ENCODE data around the gene PCNT.
"Not testable (repeated sequence)": the region's sequence is repeated elsewhere in the genome, so short reads cannot be mapped to it uniquely, and the experiment has no call there.

PCNT gene

DNA sequence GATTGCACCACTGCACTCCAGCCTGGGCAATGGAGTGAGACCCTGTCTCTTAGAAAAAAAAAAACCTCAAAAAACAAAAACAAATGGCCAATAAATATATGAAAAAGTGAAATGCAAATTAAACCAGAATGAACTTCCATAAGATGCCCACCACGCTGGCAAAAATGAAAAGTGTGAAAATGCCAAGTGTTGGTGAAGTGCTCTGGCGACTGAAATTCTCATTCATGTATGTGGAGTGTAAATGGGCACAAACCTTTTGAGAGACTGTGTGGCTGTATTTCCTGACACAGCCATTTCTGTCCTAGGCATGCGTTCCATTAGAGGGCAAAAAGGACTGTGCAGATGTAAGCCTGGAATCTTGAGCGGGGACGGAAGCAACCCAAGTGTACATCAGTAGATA, 19.5 kb upstream of the PCNT start:
- in situ Hi-C loops (cut with MboI; ENCODE audit: low sequenced_read_pairs), result no loop called here

DNA sequence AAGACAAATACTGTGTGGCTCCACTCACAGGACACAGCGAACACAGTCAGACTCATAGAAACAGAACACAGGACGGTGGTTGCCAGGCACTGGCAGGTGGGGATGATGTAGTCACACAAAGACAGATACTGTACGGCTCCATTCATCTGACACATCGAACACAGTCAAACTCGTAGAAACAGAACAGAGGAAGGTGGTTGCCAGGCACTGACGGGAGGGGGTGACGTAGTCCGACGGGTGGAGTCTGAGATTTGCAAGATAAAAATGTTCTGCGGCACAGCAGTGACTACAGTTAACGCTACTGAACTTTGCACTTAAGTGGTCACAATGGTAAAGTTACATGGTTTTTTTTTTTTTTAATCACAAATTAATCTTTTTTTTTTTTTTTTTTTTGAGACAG, 19.0 kb upstream of the PCNT start:
- in situ Hi-C loops (cut with MboI; ENCODE audit: low sequenced_read_pairs), result no loop called here

DNA sequence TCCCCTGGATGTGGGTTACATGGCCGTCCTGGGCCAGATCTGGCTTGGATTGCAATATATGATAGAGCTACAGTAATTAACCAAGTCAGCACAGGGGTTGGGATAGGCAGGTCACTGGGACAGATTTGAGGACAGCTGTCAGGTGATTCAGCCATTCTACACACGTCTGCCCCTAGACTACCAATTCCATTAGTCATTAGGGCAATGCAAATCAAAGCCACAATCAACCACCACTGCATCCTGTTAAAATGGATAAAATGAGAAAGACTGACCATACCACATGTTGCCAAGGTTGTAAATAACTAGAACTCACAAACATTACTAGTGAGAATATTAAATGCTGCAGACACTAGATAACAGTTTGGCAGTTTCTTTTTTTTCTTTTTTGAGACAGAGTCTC, 16.3 kb upstream of the PCNT start:
- in situ Hi-C loops (cut with MboI; ENCODE audit: low sequenced_read_pairs), result no loop called here

DNA sequence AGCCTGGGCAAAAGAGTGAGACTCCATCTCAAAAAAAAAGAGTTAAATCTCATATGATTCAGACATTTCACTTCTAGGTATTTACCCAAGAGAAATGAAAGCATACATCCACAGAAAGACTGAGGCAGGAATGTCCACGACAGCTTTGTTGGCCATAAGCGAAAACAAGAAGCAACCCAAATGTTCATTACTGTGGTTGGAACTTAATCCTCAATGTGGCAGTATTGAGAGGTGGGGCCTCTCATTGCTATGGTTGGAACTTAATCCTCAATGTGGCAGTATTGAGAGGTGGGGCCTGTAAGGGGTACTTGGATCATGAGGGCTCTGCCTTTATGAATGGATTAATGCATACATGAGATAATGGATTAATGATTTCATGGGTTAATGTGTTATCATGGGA, 15.5 kb upstream of the PCNT start:
- in situ Hi-C loops (cut with MboI; ENCODE audit: low sequenced_read_pairs), result no loop called here

DNA sequence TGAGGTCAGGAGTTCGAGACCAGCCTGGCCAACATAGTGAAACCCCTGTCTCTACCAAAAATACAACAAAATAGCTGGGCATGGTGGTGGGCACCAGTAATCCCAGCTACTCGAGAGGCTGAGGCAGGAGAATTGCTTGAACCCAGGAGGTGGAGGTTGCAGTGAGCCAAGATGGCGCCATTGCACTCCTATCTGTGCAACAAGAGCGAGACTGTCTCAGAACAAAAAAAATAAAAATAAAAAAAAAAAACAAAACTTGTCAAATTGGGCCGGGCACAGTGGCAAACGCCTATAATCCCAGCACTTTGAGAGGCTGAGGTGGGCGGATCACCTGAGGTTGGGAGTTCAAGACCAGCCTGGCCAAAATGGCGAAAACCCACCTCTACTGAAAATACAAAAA, 13.7 kb upstream of the PCNT start:
- in situ Hi-C loops (cut with MboI; ENCODE audit: low sequenced_read_pairs), result not testable (repeated sequence)

DNA sequence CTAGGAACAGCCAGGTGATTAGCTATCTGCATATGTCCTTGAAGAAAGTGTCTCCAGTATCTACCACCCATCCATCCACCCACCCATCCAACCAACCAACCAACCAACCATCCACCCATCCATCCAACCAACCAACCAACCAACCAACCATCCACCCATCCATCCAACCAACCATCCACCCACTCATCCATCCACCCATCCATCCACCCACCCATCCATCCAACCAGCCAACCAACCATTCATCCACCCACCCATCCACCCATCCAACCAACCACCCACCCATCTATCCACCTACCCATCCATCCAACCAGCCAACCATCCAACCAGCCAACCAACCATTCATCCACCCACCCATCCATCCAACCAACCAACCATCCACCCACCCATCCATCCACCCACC, 12.4 kb upstream of the PCNT start:
- in situ Hi-C loops (cut with MboI; ENCODE audit: low sequenced_read_pairs), result no loop called here

DNA sequence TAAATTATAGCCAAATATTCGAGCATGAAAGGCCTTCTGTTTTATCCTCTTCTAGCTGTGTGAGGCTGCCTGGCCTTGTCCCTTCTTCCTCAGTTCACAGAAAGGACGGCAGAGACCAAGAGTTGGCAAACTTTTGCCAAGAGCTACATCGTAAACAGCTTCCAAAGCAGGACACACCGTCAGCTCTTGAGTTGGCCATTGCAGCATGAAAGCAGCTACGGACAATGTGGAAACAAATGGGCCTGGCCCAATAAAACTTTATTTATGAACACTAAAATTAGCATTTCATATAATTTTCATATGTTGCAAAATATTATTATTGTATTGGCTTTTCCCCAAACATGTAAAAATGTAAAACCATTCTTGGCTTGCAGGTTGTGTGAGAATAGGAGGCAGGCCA, 11.0 kb upstream of the PCNT start:
- in situ Hi-C loops (cut with MboI; ENCODE audit: low sequenced_read_pairs), result no loop called here

DNA sequence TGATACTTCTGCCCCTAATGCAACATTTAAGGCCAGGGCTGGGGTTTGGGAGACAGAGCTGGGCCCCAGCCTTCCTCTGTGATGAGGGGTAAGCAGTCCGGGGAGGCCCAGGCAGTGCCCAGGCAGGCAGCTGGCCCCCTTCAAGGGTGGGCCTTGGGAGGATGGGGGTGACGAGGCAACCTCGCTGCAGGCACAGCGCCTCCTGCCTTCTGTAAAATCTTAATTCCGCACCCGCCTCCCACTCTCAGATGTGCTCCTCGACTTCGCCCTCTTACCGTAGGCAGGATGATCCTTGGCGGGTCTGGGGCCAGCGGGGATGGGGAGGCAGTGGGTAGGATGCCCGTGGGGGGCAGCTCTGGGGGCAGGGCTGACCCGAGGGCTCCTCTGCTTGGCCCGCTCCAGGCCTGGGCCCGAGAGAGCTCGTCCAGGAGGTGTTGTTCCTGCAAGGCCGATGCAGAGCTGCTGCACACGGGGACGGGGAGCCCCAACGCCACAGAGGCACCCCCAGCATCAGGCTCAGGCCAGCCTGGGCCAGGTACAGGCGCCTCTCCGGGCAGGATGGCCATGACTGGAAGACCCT, 9.4 kb upstream of the PCNT start:
- in situ Hi-C loops (cut with MboI; ENCODE audit: low sequenced_read_pairs), result no loop called here

DNA sequence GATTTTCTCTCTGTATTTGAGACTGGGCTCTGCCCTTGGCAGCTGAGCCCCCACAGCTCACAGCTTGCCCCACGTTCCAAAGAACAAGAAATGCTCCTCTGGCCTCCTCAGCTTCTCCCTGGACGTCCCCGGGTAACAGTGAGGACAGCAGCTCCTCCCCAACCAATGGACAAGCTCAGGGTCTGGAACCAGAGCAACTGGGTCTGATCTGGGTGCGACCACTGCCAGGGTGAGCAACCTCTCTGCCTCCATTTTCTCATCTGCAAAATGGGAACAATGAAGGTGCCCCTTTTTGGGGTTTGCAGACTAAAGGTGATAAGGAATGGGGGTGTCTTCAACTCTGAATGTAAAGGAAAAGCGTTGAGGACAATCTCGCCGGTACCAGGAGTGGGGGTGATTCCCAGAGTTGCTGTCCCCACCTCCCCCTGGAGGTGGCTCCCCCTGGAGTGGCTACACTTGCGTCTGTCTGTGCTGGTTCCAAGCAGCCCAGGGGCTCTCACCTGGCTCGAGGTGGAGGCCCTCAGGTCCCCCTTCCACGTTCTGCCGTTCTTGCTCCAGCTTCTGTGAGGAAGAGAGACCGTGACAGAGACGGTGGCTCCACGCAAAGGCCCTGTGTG, 7.1 kb upstream of the PCNT start:
- in situ Hi-C loops (cut with MboI; ENCODE audit: low sequenced_read_pairs), result no loop called here

DNA sequence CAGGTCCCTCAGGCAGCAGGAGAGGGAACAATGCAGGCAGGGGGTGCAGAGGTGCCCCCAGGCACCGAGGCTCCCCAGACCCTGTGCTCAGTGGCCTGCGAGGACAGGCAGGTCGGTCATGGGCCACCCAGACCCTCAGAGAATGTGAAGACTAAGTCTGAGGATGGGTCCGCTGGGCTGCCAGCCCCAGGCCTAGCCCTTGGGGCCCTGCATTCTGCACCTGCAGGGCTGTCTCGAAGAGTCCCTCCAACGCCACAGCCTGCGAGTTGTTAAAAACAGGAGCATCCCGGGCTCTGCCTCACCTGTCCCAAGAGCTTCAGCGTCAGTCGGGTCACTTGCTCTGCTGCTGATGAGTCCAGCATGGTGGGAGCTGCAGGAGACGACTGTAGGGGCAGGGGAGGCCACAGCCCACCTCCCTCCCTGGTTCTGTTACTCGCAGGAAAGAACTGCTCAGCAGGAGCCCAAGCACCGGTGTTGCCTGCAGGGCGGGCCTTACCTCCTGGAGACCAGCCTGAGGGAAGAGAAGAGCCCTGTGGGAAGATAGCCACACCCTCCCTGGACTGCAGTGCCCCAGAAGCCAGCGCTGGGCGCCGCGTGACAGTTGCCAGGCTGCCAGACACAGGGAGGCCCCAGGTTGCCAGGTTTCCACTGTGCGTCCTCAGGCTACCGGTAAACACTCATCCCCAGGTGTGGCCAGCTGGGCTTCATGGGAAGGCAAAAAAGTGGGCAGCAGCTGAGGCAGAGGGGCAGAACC, 6.1 kb upstream of the PCNT start:
- in situ Hi-C loops (cut with MboI; ENCODE audit: low sequenced_read_pairs), result no loop called here

DNA sequence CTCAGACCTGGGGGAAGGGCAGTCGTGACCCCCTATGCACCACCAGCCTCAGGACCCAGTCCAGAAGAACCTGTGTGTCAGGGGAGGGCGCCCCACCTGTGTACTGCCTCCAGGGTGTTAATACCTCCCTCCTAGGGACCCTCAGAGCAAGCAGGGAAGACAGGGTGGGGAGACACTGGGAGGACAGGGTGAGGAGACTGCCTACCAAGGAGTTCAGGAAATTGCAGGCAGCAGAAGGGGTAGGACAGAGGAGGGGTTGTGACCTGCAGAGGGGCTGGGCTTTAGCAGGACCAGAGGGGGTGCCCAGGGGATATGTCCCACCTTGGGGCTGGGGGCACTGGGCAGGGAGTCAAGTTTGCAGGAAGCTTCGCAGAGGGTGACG, 5.5 kb upstream of the PCNT start:
- in situ Hi-C loops (cut with MboI; ENCODE audit: low sequenced_read_pairs), result no loop called here

DNA sequence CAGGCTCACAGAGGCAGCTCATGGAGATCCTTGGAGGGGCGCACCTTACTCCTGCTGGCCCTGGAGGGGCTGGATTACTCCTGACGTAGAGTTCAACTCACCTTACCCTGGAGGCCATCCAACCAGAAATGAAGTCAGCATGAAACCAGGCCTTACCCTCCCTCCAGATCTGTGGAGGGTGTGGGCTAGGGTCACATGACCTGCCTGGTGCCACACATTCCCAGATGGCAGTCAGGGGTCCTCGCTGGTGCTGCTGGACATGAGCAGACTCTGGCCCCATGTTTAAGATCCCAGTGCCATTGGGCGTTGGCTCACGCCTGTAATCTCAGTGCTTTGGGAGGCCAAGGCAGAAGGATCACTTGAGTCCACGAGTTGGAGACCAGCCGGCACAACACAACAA, 4.8 kb upstream of the PCNT start:
- in situ Hi-C loops (cut with MboI; ENCODE audit: low sequenced_read_pairs), result no loop called here

DNA sequence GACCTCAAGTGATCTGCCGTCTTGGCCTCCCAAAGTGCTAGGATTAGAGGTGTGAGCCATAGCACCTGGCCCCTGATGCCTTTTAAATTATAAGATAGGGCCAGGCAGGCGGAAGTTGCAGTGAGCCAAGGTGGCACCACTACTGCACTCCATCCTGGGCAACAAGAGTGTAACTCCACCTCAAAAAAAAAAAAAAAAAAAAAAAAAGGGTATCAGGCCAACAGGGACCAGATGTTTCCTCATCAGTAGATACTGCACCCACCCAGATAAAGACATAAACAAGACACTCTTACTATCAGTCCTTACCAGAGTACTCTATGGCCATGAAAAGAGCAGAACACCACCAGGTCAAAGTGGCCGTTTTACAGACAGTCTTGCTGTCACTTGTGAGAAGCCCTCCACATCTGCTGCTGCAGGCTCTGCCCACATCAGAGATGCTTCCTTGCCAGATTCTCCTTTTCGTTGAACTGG, 3.6 kb upstream of the PCNT start:
- in situ Hi-C loops (cut with MboI; ENCODE audit: low sequenced_read_pairs), result no loop called here

DNA sequence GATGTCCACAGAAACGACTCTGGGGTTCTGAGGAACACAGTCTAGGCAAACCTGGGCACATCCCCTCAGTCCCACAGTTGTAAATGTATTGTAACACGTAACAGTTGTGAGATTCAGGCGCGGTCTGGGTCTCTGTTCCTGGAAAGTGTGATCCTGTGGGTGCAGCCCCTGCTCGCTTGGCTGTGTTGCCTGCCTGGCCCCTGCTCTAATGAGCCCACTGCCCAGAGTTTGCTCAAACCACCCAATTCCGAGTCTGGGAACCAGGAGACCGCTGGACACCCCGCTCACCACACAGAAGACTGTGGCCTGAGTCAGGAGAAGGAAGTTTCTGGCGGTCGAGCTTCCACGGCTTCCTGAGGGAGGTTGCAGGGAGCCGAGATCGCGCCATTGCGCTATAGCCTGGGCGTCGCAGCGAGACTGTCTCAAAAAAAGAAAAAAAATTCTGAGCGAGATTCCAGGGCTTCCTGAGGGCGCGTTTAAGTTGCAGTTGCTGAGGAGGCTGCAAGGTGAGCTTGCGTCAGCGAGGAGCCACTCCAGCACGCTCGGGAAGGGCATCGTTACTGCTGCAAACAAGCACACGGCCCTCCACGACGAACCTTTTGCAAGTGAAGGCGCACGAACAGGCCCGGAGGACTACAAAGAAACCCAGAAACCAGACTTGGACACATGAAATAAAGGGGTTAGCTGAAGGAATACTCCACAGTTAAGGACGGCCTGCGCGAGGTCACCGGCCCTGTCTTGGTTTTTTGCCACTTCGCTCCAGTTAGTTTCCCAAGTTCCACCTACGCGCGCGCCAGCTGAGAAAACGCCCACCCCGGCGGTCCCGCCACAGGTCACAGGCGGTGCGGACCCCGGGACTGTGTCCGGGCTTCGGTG, 1.4 kb upstream of the PCNT start:
- in situ Hi-C loops (cut with MboI; ENCODE audit: low sequenced_read_pairs), result no loop called here

DNA sequence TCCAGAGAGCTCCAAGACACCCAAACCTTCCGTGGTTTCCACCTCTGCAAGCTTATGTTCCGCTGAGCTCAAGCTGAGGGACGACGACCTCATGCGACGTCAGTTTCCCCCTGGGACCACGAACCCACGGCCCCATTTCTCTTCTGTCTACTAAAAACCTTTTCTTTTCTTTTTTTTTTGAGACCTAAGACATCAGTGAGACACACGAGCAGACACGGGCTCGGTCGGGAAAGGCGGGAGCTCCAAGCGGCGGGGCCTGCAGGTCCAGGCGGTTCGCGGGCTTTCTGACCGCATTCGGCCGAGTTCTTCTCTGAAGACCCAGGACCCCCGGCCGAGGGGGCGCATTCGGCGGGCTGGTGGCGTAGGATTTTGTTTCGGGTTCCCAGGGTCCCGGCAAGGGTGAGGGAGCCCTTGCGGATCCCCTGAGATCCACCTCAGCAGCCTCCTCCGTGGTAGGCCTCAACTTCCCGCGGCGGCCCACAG, 688 bp upstream of the PCNT start:
- in situ Hi-C loops (cut with MboI; ENCODE audit: low sequenced_read_pairs), result no loop called here

DNA sequence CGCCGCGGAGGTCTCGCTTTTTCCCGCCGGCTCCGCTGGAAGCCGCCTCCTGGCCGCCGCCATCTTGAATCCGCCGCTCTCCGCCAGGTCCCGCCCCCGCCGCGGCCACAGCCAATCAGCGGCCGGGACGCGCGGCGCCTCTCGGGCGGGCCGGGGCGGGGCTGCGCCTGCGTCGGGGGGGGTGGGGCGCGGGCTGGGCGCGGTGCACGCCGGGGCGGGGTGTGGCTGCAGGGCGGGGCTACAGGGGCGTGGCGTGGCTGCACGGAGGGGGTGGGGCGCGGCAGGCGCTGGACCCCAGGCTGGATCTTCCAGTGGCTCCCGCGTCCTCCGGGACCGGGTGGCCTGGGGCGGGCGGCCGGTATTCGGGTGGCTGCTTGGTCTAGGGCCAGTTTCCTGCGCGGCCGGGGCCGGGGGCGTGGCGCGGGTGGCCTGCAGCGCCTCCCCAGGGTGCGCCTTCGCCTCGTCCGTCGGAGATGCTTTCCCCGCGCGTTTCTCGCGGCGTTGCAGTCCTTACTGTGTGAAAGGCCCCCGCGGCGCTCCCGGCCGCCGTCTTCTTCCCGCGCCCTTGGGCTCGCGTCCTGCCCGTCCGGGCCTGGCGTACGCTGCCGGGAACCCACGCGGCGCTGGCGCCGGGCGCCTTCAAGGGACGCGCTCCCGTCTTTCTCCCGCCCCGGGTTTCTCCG, 575 bp downstream of the PCNT start:
- in situ Hi-C loops (cut with MboI; ENCODE audit: low sequenced_read_pairs), result no loop called here

DNA sequence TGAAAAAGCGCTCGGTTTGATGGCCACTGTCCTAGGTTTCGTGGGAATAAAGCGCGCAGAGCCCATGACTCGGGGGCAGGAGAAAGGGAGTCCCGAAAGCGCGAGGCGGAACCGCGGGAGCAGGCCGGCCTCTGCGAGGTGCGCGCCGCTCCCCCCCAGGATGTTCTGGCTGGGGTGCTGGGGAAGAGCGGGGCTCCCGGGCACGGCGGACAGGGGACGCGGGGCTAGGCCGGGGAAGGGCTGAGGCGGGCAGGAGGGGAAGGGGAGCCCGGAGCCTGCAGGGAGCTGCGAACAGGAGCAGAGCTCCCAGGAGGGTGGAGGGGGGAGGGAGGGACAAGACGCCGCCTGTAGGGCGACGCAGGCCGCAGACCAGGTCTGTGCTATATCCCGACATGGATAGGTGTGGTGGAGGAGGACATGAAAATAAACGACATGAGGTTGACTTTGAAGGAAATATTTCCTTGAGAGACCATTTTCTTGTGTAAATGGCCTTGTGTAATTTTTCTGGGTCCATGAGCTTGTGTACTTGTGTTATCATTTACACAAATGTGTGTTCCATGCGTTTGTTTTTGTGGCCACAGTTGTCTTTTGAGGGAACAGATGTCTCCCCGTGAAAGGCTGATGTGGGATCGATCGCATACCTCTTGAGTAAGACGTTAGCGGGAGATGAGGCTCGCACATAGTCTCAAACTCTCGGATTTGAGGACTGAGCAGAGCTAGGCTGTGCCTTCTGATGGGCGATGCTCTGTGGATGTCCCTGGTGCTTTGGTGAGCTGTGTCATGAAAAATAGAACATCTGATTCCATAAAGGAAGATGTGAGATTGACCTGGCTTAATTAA, 1.3 kb downstream of the PCNT start:
- in situ Hi-C loops (cut with MboI; ENCODE audit: low sequenced_read_pairs), result no loop called here

DNA sequence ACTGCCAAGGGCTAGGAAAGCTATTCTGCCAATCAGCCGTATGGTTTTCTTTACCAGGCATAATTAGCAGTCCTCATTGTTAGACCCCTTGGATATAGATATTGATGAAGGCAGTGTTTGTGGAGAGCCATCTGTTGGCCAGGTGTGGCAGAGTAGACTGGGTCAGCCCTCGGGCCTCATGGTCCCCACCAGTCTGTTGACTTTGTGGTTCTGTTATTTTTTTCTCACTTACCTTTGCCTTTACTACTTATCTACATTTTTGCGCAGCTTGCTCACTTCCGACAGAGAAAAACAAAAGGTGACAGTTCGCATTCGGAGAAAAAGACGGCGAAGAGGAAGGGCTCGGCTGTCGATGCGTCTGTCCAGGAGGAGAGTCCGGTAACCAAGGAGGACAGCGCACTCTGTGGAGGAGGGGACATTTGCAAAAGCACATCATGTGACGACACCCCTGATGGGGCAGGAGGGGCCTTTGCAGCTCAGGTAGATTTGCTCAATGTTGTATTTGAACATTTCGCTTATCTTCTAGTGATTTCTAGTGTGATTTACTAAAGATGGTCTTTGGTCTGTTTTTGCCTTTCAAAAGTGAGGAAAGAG, 2.3 kb downstream of the PCNT start:
- in situ Hi-C loops (cut with MboI; ENCODE audit: low sequenced_read_pairs), result no loop called here

DNA sequence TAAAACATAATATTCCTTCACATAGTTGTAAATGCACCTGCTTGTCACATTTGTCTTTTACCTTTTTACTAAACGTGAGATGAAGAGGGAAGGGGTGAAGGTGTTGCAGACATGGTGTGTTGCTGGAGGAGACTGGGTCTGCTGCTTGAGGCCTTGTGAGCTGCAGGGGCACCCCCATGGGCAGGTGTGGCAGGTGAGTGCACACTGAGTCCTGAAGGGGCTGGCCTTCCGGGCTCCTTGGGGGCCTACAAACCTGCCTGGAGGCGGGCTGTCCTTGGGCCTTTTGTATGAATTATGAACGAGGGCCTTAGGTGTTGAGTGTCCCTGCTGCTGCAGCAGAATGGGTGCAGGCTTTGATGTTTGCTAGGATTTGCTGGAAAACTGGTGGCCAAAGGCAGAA, 3.8 kb downstream of the PCNT start:
- in situ Hi-C loops (cut with MboI; ENCODE audit: low sequenced_read_pairs), result no loop called here

DNA sequence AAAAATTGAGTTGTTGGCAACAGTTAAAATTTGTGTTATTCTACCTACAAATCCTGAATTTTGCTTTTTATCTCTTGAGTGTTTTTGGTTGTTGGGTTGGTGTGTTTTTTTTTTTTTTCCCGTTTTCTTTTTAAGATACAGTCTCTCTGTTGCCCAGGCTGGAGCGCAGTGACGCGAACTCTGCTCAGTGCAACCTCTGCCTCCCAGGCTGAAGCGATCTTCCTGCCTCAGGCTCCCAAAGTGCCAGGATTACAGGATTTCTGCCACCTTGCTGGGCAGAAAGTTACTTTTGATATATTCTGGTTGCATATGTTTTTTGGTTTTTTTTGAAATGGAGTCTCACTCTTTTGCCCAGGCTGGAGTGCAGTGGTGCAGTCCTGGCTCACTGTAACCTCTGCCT, 4.2 kb downstream of the PCNT start:
- in situ Hi-C loops (cut with MboI; ENCODE audit: low sequenced_read_pairs), result no loop called here

Measured in HL-60/S4 (cell line).